OCI-LY7 (cell line): ENCODE results near the gene ENOX1. TPM values are rescaled to one million over a fixed set of nuclear protein-coding genes. Genes with fewer than 3 reads are reported as not detected.

Experiments used
- BruUV-seq: library from RNA; stranded (reverse); fragments of 400-500 nt; replicated peaks from 2 replicates; lab custom pipeline; 2021; lab: Mats Ljungman, UMichigan
- CTCF ChIA-PET: fragments of 300-600 bp; sonication (Branson Sonifier 250); formaldehyde crosslinking; loops from one replicate; lab custom pipeline; 2022; ENCODE audit warnings: antibody characterized with exemption; ENCODE audit not compliant: unreplicated experiment; lab: Charles Lee
- POLR2A ChIA-PET: fragments of 300-600 bp; sonication (Branson Sonifier 250); formaldehyde crosslinking; loops from one replicate; lab custom pipeline; 2022; ENCODE audit warnings: antibody characterized with exemption; lab: Charles Lee
- DNase-seq: peaks from one replicate; pipeline ENCODE4 v3.0.0-alpha.2; 2015; ENCODE audit warnings: low spot score
- H2AFZ ChIP-seq: fragments of 200-600 bp; sonication (generic), shearing (Covaris generic); 2 replicates; pipeline ENCODE4 v1.6.1; 2014; ENCODE audit warnings: mild to moderate bottlenecking, antibody characterized with exemption, low read length, moderate library complexity
- H3K27ac ChIP-seq: fragments of 200-600 bp; sonication (generic); 2 replicates; pipeline ENCODE4 v1.5.1; 2014; ENCODE audit warnings: mixed run types, low read depth, mild to moderate bottlenecking, moderate library complexity, low read length, inconsistent platforms; ENCODE audit not compliant: poor library complexity, severe bottlenecking
- H3K36me3 ChIP-seq: fragments of 200-600 bp; sonication (generic); 2 replicates; pipeline ENCODE4 v1.6.1; 2014; ENCODE audit warnings: mild to moderate bottlenecking, antibody characterized with exemption, low read length, moderate library complexity, mixed read lengths; ENCODE audit not compliant: insufficient read depth
- H3K4me1 ChIP-seq: fragments of 200-600 bp; sonication (generic); 2 replicates; pipeline ENCODE4 v1.5.1; 2014; ENCODE audit warnings: mild to moderate bottlenecking, low read length; ENCODE audit not compliant: insufficient read depth, poor library complexity, severe bottlenecking
- H3K4me2 ChIP-seq: fragments of 200-600 bp; sonication (generic); 2 replicates; pipeline ENCODE4 v1.6.1; 2014; ENCODE audit warnings: mild to moderate bottlenecking, low read length
- H3K4me3 ChIP-seq: fragments of 200-600 bp; sonication (generic); 2 replicates; pipeline ENCODE4 v1.5.1; 2014; ENCODE audit warnings: mild to moderate bottlenecking, low read depth, low read length; ENCODE audit not compliant: poor library complexity, severe bottlenecking
- H3K79me2 ChIP-seq: fragments of 200-600 bp; sonication (generic); 2 replicates; pipeline ENCODE4 v1.6.1; 2016; ENCODE audit warnings: low read depth, mild to moderate bottlenecking, low read length, moderate library complexity, mixed read lengths; ENCODE audit not compliant: insufficient read depth
- H3K9me2 ChIP-seq: fragments of 200-600 bp; sonication (generic); 2 replicates; pipeline ENCODE4 v1.6.1; 2016; ENCODE audit warnings: mild to moderate bottlenecking, low read length, mixed read lengths; ENCODE audit not compliant: insufficient read depth
- H3K9me3 ChIP-seq: fragments of 200-600 bp; sonication (generic); 2 replicates; pipeline ENCODE4 v1.6.1; 2014; ENCODE audit warnings: mild to moderate bottlenecking, mixed run types, low read length, mixed read lengths
- H4K20me1 ChIP-seq: fragments of 200-600 bp; sonication (generic); 2 replicates; pipeline ENCODE4 v1.6.1; 2014; ENCODE audit warnings: mild to moderate bottlenecking, antibody characterized with exemption, low read length, moderate library complexity, mixed read lengths; ENCODE audit not compliant: insufficient read depth
- CTCF ChIP-seq: fragments of 200-600 bp; sonication (generic); conservative IDR thresholded peaks from 2 replicates; pipeline ENCODE4 v1.5.1; 2014; ENCODE audit warnings: mild to moderate bottlenecking, antibody characterized with exemption, low read length, moderate library complexity, mixed read lengths
- EZH2phosphoT487 ChIP-seq: fragments of 200-600 bp; sonication (generic); IDR thresholded peaks from 2 replicates; pipeline ENCODE4 v1.6.1; 2018; ENCODE audit warnings: low read depth, borderline replicate concordance, mild to moderate bottlenecking, mixed run types, antibody characterized with exemption, low read length, moderate library complexity, mixed read lengths
- intact Hi-C: fragments of 100-400 bp; cut with micrococcal nuclease; formaldehyde crosslinking; loops from one replicate; pipeline ENCODE4 v1.10.0; 2022; ENCODE audit not compliant: unreplicated experiment
- total RNA-seq, 2 experiments: library from RNA; depleted of rRNA in 1 of 2; stranded (reverse); fragments of >200 nt in 1 of 2; shearing (Covaris generic) in 1 of 2; gene quantifications; 2 replicates each; pipeline ENCODE4 v1.2.3, GENCODE V29; 2014 to 2022

Gene ENOX1
- total RNA-seq, 2 experiments from 2014 or later: 0.03 TPM; not detected in 1

DNA sequence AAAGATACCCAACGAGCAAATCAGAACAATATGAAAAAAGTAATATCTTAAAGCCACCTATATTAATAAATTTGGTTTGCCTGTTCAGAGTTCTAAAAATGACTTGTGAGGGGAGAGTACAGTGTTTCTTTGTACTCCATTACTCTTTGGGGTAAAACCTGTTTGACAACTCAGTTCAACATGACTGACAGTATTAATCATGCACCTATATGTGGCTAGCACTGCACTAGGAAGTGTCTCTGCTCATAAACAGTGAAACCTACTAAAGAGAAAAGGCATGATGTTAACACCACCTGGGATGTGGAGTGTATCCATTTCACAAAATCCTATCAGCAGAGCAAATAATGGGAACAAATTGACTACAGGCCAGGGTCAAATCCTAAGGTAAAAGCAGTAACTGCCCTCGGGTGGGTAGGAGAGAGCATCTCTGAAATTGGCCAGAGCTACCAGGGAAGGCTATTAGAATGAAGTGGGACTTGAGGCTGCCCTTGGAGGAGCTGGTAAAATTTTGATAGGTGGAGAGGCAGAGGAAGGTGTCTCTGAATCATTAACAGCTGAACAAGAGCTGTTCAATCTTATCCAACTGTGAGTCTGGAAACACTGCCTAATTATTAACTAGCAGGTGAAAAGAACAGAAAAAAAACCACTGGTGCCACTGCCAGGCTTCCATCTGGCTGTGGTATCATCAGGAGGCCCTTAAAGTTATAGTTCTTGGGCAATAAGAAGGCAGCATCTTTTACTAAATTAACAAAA is 398.3 kb downstream of the ENOX1 start:
- no peaks in the 10 kb centered on the region for H3K9me3 ChIP-seq
- no peak for DNase-seq
- H2AFZ ChIP-seq: no peak overlapping the region
- no peak overlapping the region for H3K4me3 ChIP-seq
- no peaks in the 10 kb centered on the region for H3K4me1 ChIP-seq
- no peak for TF ChIP-seq CTCF
- no peak for TF ChIP-seq EZH2phosphoT487
- no peak overlapping the region for H3K27ac ChIP-seq
- POLR2A ChIA-PET: interaction anchor here (0.6 to 0.8 kb wide), 2 partner anchors 12 to 1473 kb away, joined by 3 read pairs; no protein-coding TSS in a partner anchor
- intact Hi-C loops: no loop called here
- H3K36me3 ChIP-seq: no peaks in the 10 kb centered on the region
- no TSS peak for BruUV-seq
- no peaks in the 10 kb centered on the region for H3K9me2 ChIP-seq
- H3K79me2 ChIP-seq: no peaks in the 10 kb centered on the region
- no peak overlapping the region for H3K4me2 ChIP-seq
- CTCF ChIA-PET: no interaction called here
- no peaks in the 10 kb centered on the region for H4K20me1 ChIP-seq

DNA sequence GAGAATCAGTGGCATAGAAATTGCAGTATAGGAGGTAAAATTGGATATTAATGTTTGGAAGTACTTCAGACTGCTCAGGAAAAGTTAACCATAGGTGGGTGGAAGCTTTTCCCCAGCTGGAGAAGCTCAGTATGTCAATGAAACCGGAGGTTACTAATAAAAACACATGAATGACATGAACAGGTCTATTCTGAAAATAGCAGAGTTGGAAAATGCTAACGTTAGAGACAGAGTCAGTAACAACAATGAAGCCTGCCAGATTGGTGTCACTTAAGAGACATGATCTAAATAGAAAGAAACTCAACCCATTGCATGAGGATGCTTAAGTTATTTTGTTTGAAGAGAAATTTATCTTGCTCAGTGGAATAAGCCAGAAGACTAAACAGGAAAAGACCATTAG is 398.9 kb downstream of the ENOX1 start:
- no peaks in the 10 kb centered on the region for H3K9me3 ChIP-seq
- no peaks in the 10 kb centered on the region for H3K4me1 ChIP-seq
- no peaks in the 10 kb centered on the region for H4K20me1 ChIP-seq
- no peaks in the 10 kb centered on the region for H3K9me2 ChIP-seq
- no peak overlapping the region for H3K4me3 ChIP-seq
- ChIA-PET CTCF (no interaction called here), POLR2A (no interaction called here)
- BruUV-seq: no TSS peak
- intact Hi-C loops: no loop called here
- H3K4me2 ChIP-seq: no peak overlapping the region
- no peaks in the 10 kb centered on the region for H3K79me2 ChIP-seq
- TF ChIP-seq EZH2phosphoT487 (no peak), CTCF (no peak)
- no peak for DNase-seq
- no peak overlapping the region for H2AFZ ChIP-seq
- no peaks in the 10 kb centered on the region for H3K36me3 ChIP-seq
- no peak overlapping the region for H3K27ac ChIP-seq

DNA sequence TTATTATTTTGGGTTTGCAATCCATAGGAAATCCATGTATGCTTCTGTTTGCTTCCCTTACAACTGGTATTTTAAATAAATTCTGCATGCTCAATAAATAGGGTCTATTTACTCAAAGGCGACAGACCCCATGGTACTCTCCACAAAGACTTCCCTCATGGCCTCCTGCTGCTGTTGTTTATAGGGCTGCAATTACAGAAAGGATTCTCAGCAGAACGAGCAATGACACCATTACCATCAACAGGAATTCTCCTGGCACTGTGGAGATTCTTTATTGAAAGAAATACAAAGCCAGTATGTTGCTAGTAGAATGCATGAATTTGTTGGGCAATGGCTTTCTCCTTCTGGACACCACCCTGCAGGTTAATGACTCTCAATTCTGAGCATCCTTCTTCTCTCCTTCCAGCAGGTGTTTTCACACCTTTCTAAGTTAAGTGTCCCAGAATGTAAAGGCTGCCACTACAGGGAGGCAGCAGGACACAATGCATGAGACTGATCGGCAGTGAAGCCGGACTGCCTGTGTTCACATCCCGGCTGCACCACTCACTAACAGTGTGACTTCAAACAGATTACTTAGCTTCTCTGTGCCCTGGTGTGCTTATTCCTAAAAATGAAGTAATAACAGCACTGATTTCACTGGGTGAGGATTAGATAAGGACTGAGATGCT is 403.1 kb downstream of the ENOX1 start:
- H3K9me2 ChIP-seq: no peaks in the 10 kb centered on the region
- H4K20me1 ChIP-seq: no peaks in the 10 kb centered on the region
- no peaks in the 10 kb centered on the region for H3K79me2 ChIP-seq
- DNase-seq: no peak
- no peak overlapping the region for H3K4me2 ChIP-seq
- TF ChIP-seq CTCF (no peak), EZH2phosphoT487 (no peak)
- intact Hi-C loops: no loop called here
- no peaks in the 10 kb centered on the region for H3K36me3 ChIP-seq
- H3K27ac ChIP-seq: no peak overlapping the region
- no peak overlapping the region for H3K4me3 ChIP-seq
- no peaks in the 10 kb centered on the region for H3K4me1 ChIP-seq
- no TSS peak for BruUV-seq
- no peaks in the 10 kb centered on the region for H3K9me3 ChIP-seq
- ChIA-PET CTCF (no interaction called here), POLR2A (no interaction called here)
- H2AFZ ChIP-seq: no peak overlapping the region
